ENCODE measurements around the gene ERBB4.

ERBB4 gene

DNA sequence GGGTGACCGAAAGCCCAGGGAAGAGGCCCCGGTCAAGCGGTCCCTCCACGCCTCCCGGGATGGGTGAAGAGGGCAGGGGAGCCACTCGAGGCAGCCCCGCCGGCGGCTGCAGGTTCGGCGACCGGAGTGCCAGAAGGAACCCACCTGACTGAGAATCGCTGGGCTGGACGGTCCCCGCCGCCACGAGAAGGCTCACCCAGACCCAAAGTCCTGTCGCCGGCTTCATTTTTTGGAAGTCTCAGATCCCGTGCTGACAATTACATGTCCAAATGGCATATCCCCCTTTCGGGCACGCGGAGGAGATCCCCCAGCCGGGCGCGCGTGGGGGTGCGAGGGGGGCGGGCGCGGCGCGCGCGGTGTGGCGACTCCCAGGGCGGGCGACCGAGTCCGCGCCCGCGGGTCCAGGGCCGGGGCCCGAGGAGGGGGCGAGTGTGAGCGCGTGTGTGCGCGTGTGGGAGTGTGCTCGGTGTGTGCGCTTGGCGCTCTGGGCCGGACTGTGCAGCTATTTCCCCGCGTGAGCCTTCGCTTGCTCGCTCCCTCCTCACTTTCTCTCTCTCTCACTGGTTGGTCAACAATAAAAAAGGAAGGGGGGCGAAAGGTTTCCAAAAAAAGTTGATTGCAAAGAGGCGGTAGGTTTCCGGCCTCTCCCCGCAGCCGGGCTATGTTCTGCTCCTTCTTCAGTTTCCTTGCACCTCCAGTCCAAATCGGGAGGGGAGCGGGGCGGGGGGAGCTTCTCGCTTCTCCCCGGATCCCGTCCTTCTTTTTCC lies at the start of gene ERBB4:
TSS of gene ERBB4 (minus strand) at position 498 of the 767 bp plus-strand sequence. CDS start at position 226, 272 bp downstream.
- H3K4me3 ChIP-seq (ENCODE audit: low read length) = peak within 1 kb of the TSS; percentile 89
- no peak for DNase-seq (ENCODE audit: low read depth, low spot score)
- no CpG with 5 or more reads among the region's 69 CpGs for WGBS (ENCODE audit: insufficient coverage, insufficient read length)
- H3K9me3 ChIP-seq (ENCODE audit: control insufficient read depth, insufficient read depth, low read length) = no peaks in the 10 kb centered on the region
- no peaks in the 10 kb centered on the region for H3K4me1 ChIP-seq (ENCODE audit: control insufficient read depth, insufficient read depth, low read length)
- no peaks in the 10 kb centered on the region for H3K36me3 ChIP-seq (ENCODE audit: control insufficient read depth, insufficient read depth, low read length)
- H3K27me3 ChIP-seq (ENCODE audit: control insufficient read depth, insufficient read depth, low read length) = peaks cover 25% of the 10 kb centered on the region
- no peak within 1 kb of the TSS for H3K27ac ChIP-seq (ENCODE audit: low read length)

DNA sequence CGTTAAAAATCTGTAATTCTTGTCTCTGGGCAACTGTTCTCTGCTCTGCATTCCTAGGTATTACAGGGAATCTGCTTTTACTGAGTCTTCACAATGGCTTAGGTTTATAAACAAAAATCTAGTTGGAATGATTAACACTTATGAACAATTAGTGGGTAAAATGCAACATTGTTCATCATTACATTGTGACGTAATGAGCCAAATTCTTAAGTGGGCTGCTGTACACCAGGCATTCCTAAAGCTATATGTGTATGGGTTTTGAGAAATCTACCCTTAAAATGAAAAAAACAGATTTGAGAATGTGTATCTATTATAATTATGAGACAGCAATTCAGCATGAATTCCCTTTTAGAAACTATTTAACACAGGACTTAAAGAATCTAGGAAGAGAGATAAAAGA lies 41.5 kb upstream of the ERBB4 start:
- Histone ChIP-seq H3K27me3 (ENCODE audit: control insufficient read depth, insufficient read depth, low read length) (no peaks in the 10 kb centered on the region), H3K4me1 (ENCODE audit: control insufficient read depth, insufficient read depth, low read length) (no peaks in the 10 kb centered on the region), H3K9me3 (ENCODE audit: control insufficient read depth, insufficient read depth, low read length) (no peaks in the 10 kb centered on the region), H3K27ac (ENCODE audit: low read length) (no peak overlapping the region), H3K36me3 (ENCODE audit: control insufficient read depth, insufficient read depth, low read length) (no peaks in the 10 kb centered on the region), H3K4me3 (ENCODE audit: low read length) (no peak overlapping the region)
- WGBS (ENCODE audit: insufficient coverage, insufficient read length) = no CpG with 5 or more reads among the region's 2 CpGs
- DNase-seq (ENCODE audit: low read depth, low spot score) = no peak

DNA sequence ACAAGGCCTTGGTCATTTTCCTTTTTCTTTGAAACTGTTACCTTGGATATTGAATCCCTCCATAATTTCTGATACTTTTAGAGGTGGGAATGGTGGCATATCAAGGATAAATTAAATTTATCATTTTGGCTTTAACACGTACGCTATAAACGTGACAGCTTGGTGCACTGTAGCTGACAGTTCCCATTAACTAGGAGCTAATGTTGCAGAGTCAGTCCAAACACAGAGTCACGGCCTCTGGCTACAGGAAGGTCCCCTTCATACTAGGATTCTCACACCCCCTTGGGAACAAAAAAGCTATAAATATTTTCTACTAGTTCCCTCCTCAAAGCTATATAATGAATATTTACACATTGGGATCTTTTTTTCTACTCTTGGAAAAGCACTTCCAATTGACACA lies 17.7 kb upstream of the ERBB4 start:
- Histone ChIP-seq H3K27ac (ENCODE audit: low read length) (no peak overlapping the region), H3K9me3 (ENCODE audit: control insufficient read depth, insufficient read depth, low read length) (no peaks in the 10 kb centered on the region), H3K4me1 (ENCODE audit: control insufficient read depth, insufficient read depth, low read length) (no peaks in the 10 kb centered on the region), H3K4me3 (ENCODE audit: low read length) (no peak overlapping the region), H3K36me3 (ENCODE audit: control insufficient read depth, insufficient read depth, low read length) (no peaks in the 10 kb centered on the region), H3K27me3 (ENCODE audit: control insufficient read depth, insufficient read depth, low read length) (no peaks in the 10 kb centered on the region)
- no peak for DNase-seq (ENCODE audit: low read depth, low spot score)
- WGBS (ENCODE audit: insufficient coverage, insufficient read length) = no CpG with 5 or more reads among the region's 4 CpGs

DNA sequence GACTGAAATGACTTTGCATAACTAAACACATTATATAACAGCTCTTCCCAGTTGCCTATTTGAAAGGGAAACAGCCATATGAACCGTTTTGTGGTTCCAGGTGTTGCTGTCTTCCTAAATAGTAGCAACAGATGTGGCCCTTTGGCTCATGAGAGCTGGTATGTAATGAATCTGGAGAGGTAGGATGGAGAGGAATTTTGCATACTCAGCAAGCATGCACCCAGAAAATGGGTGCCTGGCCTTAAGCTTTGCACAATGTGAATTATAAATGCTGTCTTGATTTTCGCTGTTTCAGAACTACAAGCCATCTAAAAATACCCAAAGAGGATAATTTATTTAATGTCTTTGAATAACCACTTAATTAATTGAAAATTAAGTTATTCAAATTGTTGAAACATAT lies 15.6 kb upstream of the ERBB4 start:
- DNase-seq (ENCODE audit: low read depth, low spot score) = no peak
- Histone ChIP-seq H3K4me3 (ENCODE audit: low read length) (no peak overlapping the region), H3K36me3 (ENCODE audit: control insufficient read depth, insufficient read depth, low read length) (no peaks in the 10 kb centered on the region), H3K27ac (ENCODE audit: low read length) (no peak overlapping the region), H3K27me3 (ENCODE audit: control insufficient read depth, insufficient read depth, low read length) (no peaks in the 10 kb centered on the region), H3K9me3 (ENCODE audit: control insufficient read depth, insufficient read depth, low read length) (no peaks in the 10 kb centered on the region), H3K4me1 (ENCODE audit: control insufficient read depth, insufficient read depth, low read length) (no peaks in the 10 kb centered on the region)
- no CpG with 5 or more reads among the region's 2 CpGs for WGBS (ENCODE audit: insufficient coverage, insufficient read length)

DNA sequence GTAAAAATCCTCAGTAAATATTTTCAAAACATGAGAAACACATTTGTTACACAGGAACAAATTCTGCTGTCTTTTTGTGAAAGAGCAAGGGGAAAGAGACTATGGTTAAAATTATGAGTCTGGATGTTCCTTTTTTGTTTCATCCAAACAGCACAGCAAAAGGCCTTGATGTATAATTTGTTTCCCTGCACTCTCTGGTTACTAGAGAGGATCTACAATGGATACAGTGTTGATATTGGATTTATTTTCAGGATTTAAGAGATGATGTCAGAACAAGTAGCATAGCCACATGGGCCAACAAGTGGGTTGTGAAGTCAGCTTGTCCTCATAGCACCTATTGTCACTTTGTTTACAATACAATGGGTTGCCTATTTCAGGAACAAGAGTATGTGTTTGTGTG lies 11.3 kb upstream of the ERBB4 start:
- H3K36me3 ChIP-seq (ENCODE audit: control insufficient read depth, insufficient read depth, low read length) = no peaks in the 10 kb centered on the region
- H3K4me3 ChIP-seq (ENCODE audit: low read length) = no peak overlapping the region
- no peaks in the 10 kb centered on the region for H3K27me3 ChIP-seq (ENCODE audit: control insufficient read depth, insufficient read depth, low read length)
- no peak overlapping the region for H3K27ac ChIP-seq (ENCODE audit: low read length)
- no peaks in the 10 kb centered on the region for H3K9me3 ChIP-seq (ENCODE audit: control insufficient read depth, insufficient read depth, low read length)
- H3K4me1 ChIP-seq (ENCODE audit: control insufficient read depth, insufficient read depth, low read length) = no peaks in the 10 kb centered on the region
- DNase-seq (ENCODE audit: low read depth, low spot score) = no peak

DNA sequence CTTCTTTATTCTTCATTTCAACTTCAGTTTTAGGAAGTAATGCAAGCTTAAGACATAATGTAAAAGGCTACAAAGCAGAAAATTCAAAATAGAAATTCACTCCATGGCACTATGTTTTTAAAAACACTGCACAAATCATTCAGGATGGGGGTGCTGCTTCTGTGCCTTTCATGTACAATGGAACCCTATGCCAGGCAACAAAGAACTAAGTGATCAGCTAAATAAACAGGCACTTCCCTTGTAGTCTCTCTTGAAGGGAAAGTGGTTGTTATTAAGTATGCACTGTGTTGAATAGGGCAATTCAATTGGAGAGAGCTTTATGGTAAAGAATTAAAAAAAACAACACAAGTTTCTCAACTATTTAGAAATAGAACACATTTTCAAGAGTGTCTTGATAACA lies 10.9 kb upstream of the ERBB4 start:
- Histone ChIP-seq H3K9me3 (ENCODE audit: control insufficient read depth, insufficient read depth, low read length) (no peaks in the 10 kb centered on the region), H3K4me1 (ENCODE audit: control insufficient read depth, insufficient read depth, low read length) (no peaks in the 10 kb centered on the region), H3K27me3 (ENCODE audit: control insufficient read depth, insufficient read depth, low read length) (no peaks in the 10 kb centered on the region), H3K4me3 (ENCODE audit: low read length) (no peak overlapping the region), H3K27ac (ENCODE audit: low read length) (no peak overlapping the region), H3K36me3 (ENCODE audit: control insufficient read depth, insufficient read depth, low read length) (no peaks in the 10 kb centered on the region)
- DNase-seq (ENCODE audit: low read depth, low spot score) = no peak

DNA sequence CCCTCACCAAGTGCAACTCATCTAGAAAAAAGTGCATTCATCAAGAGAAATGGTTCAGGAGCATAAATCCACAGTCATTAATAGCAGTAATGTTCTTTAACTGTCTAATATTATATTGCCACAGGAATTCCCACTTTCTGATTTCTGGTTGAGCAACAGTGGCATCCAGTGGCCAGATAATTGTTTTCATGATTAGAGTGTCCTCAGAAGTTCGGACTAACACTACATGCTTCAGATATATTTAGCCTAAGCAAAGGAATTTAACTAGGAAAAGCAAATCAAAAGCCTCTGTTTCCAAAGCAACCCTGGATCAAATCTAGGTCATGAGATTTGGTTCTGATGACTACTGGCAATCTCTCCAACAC lies 9.8 kb upstream of the ERBB4 start:
- Histone ChIP-seq H3K27me3 (ENCODE audit: control insufficient read depth, insufficient read depth, low read length) (no peaks in the 10 kb centered on the region), H3K9me3 (ENCODE audit: control insufficient read depth, insufficient read depth, low read length) (no peaks in the 10 kb centered on the region), H3K36me3 (ENCODE audit: control insufficient read depth, insufficient read depth, low read length) (no peaks in the 10 kb centered on the region), H3K4me3 (ENCODE audit: low read length) (no peak overlapping the region), H3K4me1 (ENCODE audit: control insufficient read depth, insufficient read depth, low read length) (no peaks in the 10 kb centered on the region), H3K27ac (ENCODE audit: low read length) (no peak overlapping the region)
- DNase-seq (ENCODE audit: low read depth, low spot score) = no peak
- WGBS (ENCODE audit: insufficient coverage, insufficient read length) = no CpG with 5 or more reads among the region's 1 CpG

DNA sequence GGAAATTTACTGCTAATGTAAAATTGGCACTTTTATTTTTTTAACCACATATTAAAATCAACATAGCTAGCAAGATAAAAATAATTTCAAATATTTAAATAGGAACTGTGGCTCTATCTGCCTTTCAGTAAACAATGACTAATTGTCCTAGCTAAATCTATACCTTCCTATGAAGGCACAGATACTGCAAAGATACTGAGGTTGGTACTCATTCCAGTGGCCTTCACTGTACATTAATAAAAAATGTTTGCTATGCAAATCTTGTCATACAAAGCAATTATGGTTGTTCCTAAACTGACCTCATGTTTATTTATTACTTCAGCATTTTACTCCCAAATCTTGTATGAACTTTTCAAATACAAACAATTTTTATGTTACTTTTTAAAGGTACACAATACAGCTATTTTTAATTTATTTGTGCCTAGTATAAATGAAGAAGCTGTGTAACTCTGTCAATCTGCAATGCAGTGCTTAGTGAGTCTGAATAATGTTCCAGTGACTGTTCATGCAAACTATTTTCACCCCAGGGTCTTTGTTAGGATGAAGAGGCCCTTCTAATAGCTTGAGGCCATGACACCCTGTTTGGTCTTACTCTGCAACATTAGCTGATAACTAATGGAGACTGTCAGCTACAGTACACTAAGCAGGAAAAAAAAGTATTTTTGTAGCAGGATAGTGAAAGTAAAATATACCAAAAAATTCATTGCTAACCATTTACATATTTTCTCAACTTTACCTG lies 9.3 kb upstream of the ERBB4 start:
- Histone ChIP-seq H3K27ac (ENCODE audit: low read length) (no peak overlapping the region), H3K9me3 (ENCODE audit: control insufficient read depth, insufficient read depth, low read length) (no peaks in the 10 kb centered on the region), H3K4me1 (ENCODE audit: control insufficient read depth, insufficient read depth, low read length) (no peaks in the 10 kb centered on the region), H3K27me3 (ENCODE audit: control insufficient read depth, insufficient read depth, low read length) (no peaks in the 10 kb centered on the region), H3K36me3 (ENCODE audit: control insufficient read depth, insufficient read depth, low read length) (no peaks in the 10 kb centered on the region), H3K4me3 (ENCODE audit: low read length) (no peak overlapping the region)
- no peak for DNase-seq (ENCODE audit: low read depth, low spot score)

DNA sequence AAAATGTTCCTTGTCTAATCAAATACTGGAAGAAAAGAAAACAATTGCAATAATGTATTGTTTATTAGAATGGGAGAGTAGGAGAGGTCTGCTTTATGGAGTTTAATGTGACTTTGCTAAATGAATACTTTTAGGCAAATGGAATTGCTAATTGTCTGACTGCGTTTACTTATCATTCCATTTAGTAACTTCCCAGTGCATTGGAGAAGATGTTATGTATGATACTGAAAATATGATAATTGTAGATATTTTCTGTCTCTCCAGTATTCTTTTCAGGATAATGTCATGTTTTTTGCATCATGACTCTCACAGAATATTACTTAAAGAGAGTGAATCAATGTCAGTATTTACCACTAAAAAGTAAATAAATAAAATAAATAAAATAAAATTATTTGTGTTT lies 8.1 kb upstream of the ERBB4 start:
- Histone ChIP-seq H3K4me3 (ENCODE audit: low read length) (no peak overlapping the region), H3K27me3 (ENCODE audit: control insufficient read depth, insufficient read depth, low read length) (no peaks in the 10 kb centered on the region), H3K4me1 (ENCODE audit: control insufficient read depth, insufficient read depth, low read length) (no peaks in the 10 kb centered on the region), H3K9me3 (ENCODE audit: control insufficient read depth, insufficient read depth, low read length) (no peaks in the 10 kb centered on the region), H3K36me3 (ENCODE audit: control insufficient read depth, insufficient read depth, low read length) (no peaks in the 10 kb centered on the region), H3K27ac (ENCODE audit: low read length) (no peak overlapping the region)
- DNase-seq (ENCODE audit: low read depth, low spot score) = no peak
- no CpG with 5 or more reads among the region's 1 CpG for WGBS (ENCODE audit: insufficient coverage, insufficient read length)

DNA sequence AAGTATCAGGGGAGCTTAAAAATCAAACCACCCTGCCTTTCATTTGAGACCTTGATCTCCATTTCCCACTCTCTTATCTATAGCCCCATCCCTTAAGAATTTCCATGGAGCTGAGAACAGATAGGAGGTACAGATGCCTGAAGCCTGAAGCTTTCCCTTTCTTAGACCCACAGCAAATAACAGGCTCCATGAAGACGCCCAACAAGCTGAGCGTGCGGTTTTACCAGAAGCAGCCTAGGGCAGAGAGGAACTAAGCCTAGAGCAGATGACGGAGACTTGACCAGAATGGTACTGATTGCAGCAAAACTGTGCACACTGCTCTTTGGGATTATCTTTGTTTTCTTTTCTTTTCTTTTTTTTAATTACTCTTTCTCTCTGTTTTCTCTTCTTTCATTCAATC lies 1.7 kb upstream of the ERBB4 start:
- H3K27me3 ChIP-seq (ENCODE audit: control insufficient read depth, insufficient read depth, low read length) = peaks cover 25% of the 10 kb centered on the region
- H3K36me3 ChIP-seq (ENCODE audit: control insufficient read depth, insufficient read depth, low read length) = no peaks in the 10 kb centered on the region
- no peaks in the 10 kb centered on the region for H3K4me1 ChIP-seq (ENCODE audit: control insufficient read depth, insufficient read depth, low read length)
- no peak overlapping the region for H3K27ac ChIP-seq (ENCODE audit: low read length)
- no peak for DNase-seq (ENCODE audit: low read depth, low spot score)
- no peaks in the 10 kb centered on the region for H3K9me3 ChIP-seq (ENCODE audit: control insufficient read depth, insufficient read depth, low read length)
- H3K4me3 ChIP-seq (ENCODE audit: low read length) = no peak overlapping the region
- WGBS (ENCODE audit: insufficient coverage, insufficient read length) = no CpG with 5 or more reads among the region's 4 CpGs
